ENCODE data around the gene CYP4F2.

DNA sequence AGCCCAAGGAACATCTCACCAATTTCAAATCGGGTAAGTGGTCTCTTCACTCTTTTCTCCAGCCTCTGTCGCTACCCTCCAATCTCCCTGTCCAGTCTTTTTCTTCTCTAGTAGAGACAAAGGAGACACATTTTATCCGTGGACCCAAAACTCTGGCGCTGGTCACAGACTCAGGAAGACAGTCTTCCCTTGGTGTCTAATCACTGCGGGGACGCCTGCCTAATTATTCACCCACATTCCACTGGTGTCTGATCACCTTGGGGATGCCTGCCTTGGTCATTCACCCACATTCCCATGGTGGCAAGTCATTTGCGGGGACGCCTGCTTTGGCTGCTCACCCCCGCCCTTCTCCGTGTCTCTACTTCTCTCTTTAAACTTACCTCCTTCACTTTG is 68.6 kb downstream of the CYP4F2 start:
- TF ChIP-seq, protein P1, sequence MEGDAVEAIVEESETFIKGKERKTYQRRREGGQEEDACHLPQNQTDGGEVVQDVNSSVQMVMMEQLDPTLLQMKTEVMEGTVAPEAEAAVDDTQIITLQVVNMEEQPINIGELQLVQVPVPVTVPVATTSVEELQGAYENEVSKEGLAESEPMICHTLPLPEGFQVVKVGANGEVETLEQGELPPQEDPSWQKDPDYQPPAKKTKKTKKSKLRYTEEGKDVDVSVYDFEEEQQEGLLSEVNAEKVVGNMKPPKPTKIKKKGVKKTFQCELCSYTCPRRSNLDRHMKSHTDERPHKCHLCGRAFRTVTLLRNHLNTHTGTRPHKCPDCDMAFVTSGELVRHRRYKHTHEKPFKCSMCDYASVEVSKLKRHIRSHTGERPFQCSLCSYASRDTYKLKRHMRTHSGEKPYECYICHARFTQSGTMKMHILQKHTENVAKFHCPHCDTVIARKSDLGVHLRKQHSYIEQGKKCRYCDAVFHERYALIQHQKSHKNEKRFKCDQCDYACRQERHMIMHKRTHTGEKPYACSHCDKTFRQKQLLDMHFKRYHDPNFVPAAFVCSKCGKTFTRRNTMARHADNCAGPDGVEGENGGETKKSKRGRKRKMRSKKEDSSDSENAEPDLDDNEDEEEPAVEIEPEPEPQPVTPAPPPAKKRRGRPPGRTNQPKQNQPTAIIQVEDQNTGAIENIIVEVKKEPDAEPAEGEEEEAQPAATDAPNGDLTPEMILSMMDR (IDR thresholded peaks at IDR 0.05) = no peak
- no peak for TF ChIP-seq POLR2A (IDR thresholded peaks at IDR 0.05)
- TF ChIP-seq POLR2AphosphoS5 (IDR thresholded peaks at IDR 0.05) = no peak
